ENCODE data around the gene CYTH2. TPM values are rescaled to one million over a fixed set of nuclear protein-coding genes. Genes with fewer than 3 reads are reported as not detected.

Gene CYTH2
- total and polyA plus RNA-seq, 4 experiments from 2014 or later: 30.1 to 89.0 (median 53.1) TPM

- H3K27ac ChIP-seq (ENCODE audit: low read depth, low read length): peak overlapping the region; percentile 83
- peak overlapping the region; percentile 75 to 85 for H3K4me3 ChIP-seq (ENCODE audit: low read length in 2 of 2)
- intact Hi-C loops (cut with micrococcal nuclease): loop anchor here (1.0 to 5.0 kb wide), 9 partner anchors 24 to 1321 kb away; partner anchors contain the start of genes CYTH2, KDELR1, LMTK3 and SYNGR4
- Mint-ChIP-seq H3K27ac (peak overlapping the region; percentile 88 to 98 (median 94)), H3K27me3 (peaks cover 10 to 17% of the 10 kb centered on the region in 2 donors), H3K36me3 (peaks cover 22 to 31% of the 10 kb centered on the region in 2 donors), H3K9me3 (peaks cover 0 to 2% (median 0%) of the 10 kb centered on the region in 8 donors), H3K4me3 (peak overlapping the region; percentile 86 to 94 (median 90)), H3K4me1 (peaks cover 19 to 48% (median 32%) of the 10 kb centered on the region in 4 donors)
- H3K9me3 ChIP-seq (ENCODE audit: control insufficient read depth in 1 of 2, low read length in 2 of 2): no peaks in the 10 kb centered on the region
- CTCF ChIA-PET (ENCODE audit: partially characterized antibody): interaction anchor here (1.5 kb wide), 1 partner anchor 131 kb away, joined by 3 read pairs; no protein-coding TSS in a partner anchor
- POLR2A ChIA-PET (ENCODE audit: partially characterized antibody): interaction anchor here (0.9 to 2.3 kb wide), 8 partner anchors 23 to 125 kb away, joined by 3 to 7 read pairs (median 4); partner anchors contain the start of genes SYNGR4 and TMEM143
- no peak for DNase-seq
- H3K27me3 ChIP-seq (ENCODE audit: insufficient read depth, low read length): no peaks in the 10 kb centered on the region
- H3K4me1 ChIP-seq (ENCODE audit: insufficient read depth, low read length): peaks cover 25% of the 10 kb centered on the region
- peaks cover 17% of the 10 kb centered on the region for H3K36me3 ChIP-seq (ENCODE audit: insufficient read depth, low read length)
Observed at GRCh38 chr19:48445256-48445605, 23.9 kb upstream of the CYTH2 start.

DNA sequence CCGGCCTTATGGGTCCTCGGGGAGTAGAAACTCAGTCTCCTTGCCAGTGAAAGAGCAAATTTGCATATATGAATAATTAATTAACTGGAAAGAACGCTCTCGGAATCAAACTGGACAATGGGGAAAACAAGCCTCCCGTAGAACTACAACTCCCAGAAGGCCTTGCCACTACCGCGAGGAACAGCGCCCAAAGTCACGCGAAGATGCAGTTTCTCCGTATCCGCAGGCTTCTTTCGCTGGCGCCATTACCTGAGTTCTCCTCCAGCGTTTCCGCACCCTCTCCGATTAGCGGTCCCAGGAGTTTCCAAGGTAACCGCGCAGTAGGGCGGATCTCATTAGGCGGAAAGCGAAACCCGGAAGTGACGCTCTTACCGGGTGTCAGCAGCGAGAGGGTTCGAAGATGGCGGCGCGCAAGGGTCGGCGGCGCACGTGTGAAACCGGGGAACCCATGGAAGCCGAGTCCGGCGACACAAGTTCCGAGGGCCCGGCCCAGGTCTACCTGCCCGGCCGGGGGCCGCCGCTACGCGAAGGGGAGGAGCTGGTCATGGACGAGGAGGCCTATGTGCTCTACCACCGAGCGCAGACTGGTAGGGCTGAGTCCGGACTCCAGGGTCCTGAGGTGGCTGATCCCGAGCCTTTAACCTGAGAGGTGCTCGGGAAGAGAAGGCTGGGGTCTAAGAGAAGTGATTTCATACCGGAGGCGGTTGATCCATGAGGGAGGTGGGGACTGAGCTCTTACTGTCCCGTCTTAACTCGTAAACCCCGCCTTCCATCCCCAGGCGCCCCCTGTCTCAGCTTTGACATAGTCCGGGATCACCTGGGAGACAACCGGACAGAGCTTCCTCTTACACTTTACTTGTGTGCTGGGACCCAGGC, 23.3 kb upstream of the CYTH2 start, which contains the start of gene GRWD1:
TSS of gene GRWD1 (plus strand) at position 378 of the 876 bp plus-strand sequence. CDS start at position 401, 23 bp downstream.
- Histone ChIP-seq H3K4me1 (ENCODE audit: insufficient read depth, low read length) (peaks cover 25% of the 10 kb centered on the region), H3K27ac (ENCODE audit: low read depth, low read length) (peak within 1 kb of the TSS; percentile 83), H3K36me3 (ENCODE audit: insufficient read depth, low read length) (peaks cover 24% of the 10 kb centered on the region), H3K9me3 (ENCODE audit: control insufficient read depth in 1 of 2, low read length in 2 of 2) (no peaks in the 10 kb centered on the region), H3K4me3 (ENCODE audit: low read length in 2 of 2) (peak within 1 kb of the TSS; percentile 75 to 85), H3K27me3 (ENCODE audit: insufficient read depth, low read length) (no peaks in the 10 kb centered on the region)
- ChIA-PET CTCF (ENCODE audit: partially characterized antibody) (interaction anchor here (0.8 to 1.5 kb wide), 2 partner anchors 132 to 548 kb away, joined by 3 read pairs; partner anchors contain the start of genes GYS1 and RUVBL2), POLR2A (ENCODE audit: partially characterized antibody) (interaction anchor here (0.8 to 2.3 kb wide), 12 partner anchors 22 to 126 kb away, joined by 3 to 7 read pairs (median 3); partner anchors contain the start of genes SYNGR4 and TMEM143)
- peaks cover 10 to 17% of the 10 kb centered on the region in 2 donors for H3K27me3 Mint-ChIP-seq
- H3K4me1 Mint-ChIP-seq: peaks cover 19 to 48% (median 32%) of the 10 kb centered on the region in 4 donors
- peak within 1 kb of the TSS; percentile 88 to 98 (median 94) for H3K27ac Mint-ChIP-seq
- H3K4me3 Mint-ChIP-seq: peak within 1 kb of the TSS; percentile 86 to 94 (median 90)
- intact Hi-C loops (cut with micrococcal nuclease): loop anchor here (1.0 to 5.0 kb wide), 9 partner anchors 23 to 1320 kb away; partner anchors contain the start of genes CYTH2, KDELR1, LMTK3 and SYNGR4
- H3K9me3 Mint-ChIP-seq: peaks cover 0 to 2% (median 0%) of the 10 kb centered on the region in 8 donors
- H3K36me3 Mint-ChIP-seq: peaks cover 25 to 34% of the 10 kb centered on the region in 2 donors
- DNase-seq: peak; percentile 91 to 99 (median 96)

DNA sequence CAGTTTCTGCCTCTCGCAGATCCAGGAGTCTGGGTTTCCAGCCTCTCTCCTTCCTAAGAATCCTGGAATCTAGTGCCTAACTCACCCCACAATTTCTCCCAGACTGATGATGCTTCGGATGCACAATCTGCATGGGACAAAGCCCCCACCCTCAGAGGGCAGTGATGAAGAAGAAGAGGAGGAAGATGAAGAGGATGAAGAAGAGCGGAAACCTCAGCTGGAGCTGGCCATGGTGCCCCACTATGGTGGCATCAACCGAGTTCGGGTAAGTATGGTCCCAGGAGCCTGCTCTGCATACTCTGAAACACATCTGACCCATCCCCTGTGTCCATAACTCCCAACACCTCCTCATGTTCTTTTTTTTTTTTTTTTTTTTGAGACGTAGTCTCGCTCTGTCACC, 22.6 kb upstream of the CYTH2 start:
- Mint-ChIP-seq H3K4me3 (peak overlapping the region; percentile 86 to 94 (median 90)), H3K9me3 (peaks cover 0 to 2% (median 0%) of the 10 kb centered on the region in 8 donors), H3K4me1 (peaks cover 19 to 45% (median 32%) of the 10 kb centered on the region in 4 donors), H3K36me3 (peaks cover 33 to 42% of the 10 kb centered on the region in 2 donors), H3K27ac (peak overlapping the region in 6 of 7 donors; percentile 66 to 98 (median 90)), H3K27me3 (peaks cover 6 to 14% of the 10 kb centered on the region in 2 donors)
- H3K9me3 ChIP-seq (ENCODE audit: control insufficient read depth in 1 of 2, low read length in 2 of 2): no peaks in the 10 kb centered on the region
- peaks cover 25% of the 10 kb centered on the region for H3K4me1 ChIP-seq (ENCODE audit: insufficient read depth, low read length)
- H3K27ac ChIP-seq (ENCODE audit: low read depth, low read length): peak overlapping the region; percentile 83
- H3K36me3 ChIP-seq (ENCODE audit: insufficient read depth, low read length): peaks cover 31% of the 10 kb centered on the region
- H3K4me3 ChIP-seq (ENCODE audit: low read length in 2 of 2): peak overlapping the region; percentile 75 to 85
- no peaks in the 10 kb centered on the region for H3K27me3 ChIP-seq (ENCODE audit: insufficient read depth, low read length)
- CTCF ChIA-PET (ENCODE audit: partially characterized antibody): interaction anchor here (0.8 kb wide), 1 partner anchor 547 kb away, joined by 3 read pairs; the partner anchor contains the start of genes GYS1 and RUVBL2
- POLR2A ChIA-PET (ENCODE audit: partially characterized antibody): interaction anchor here (0.8 to 1.0 kb wide), 5 partner anchors 21 to 83 kb away, joined by 3 read pairs; partner anchors contain the start of gene TMEM143
- intact Hi-C loops (cut with micrococcal nuclease): loop anchor here (5.0 kb wide), 1 partner anchor 66 kb away; the partner anchor contains the start of gene LMTK3
- no peak for DNase-seq

DNA sequence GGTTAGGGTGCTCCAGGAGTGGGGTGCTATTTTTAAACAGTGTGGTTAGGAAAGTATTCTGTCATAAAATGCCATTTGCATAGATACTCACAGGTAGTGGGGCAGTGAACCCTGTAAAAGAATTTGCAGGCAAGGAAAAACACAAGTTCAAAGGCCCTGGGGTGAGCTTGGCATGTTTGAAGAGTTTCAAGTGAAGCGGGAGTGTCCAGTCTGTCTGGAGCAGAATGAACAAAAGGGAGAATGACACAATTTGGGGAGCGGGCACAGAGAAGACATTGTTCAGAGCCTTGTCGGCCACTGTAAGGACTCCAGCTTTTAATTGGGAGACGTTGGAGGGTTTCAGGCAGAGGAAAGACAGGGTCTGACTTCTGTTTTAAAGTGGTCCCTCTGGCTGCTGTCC, 20.6 kb upstream of the CYTH2 start:
- H3K36me3 Mint-ChIP-seq: peaks cover 39 to 55% of the 10 kb centered on the region in 2 donors
- peaks cover 45% of the 10 kb centered on the region for H3K36me3 ChIP-seq (ENCODE audit: insufficient read depth, low read length)
- POLR2A ChIA-PET (ENCODE audit: partially characterized antibody): no interaction called here
- H3K4me3 ChIP-seq (ENCODE audit: low read length in 2 of 2): no peak overlapping the region
- peak overlapping the region in 3 of 7 donors; percentile 50 to 62 (median 54) for H3K27ac Mint-ChIP-seq
- peaks cover 0 to 2% (median 0%) of the 10 kb centered on the region in 8 donors for H3K9me3 Mint-ChIP-seq
- peak overlapping the region in 1 of 8 donors; percentile 31 for H3K4me3 Mint-ChIP-seq
- H3K27ac ChIP-seq (ENCODE audit: low read depth, low read length): no peak overlapping the region
- no peak for DNase-seq
- peaks cover 19 to 39% (median 32%) of the 10 kb centered on the region in 4 donors for H3K4me1 Mint-ChIP-seq
- H3K4me1 ChIP-seq (ENCODE audit: insufficient read depth, low read length): peaks cover 25% of the 10 kb centered on the region
- CTCF ChIA-PET (ENCODE audit: partially characterized antibody): interaction anchor here (1.2 to 1.5 kb wide), 3 partner anchors 32 to 160 kb away, joined by 3 to 5 read pairs (median 3); partner anchors contain the start of gene KDELR1
- intact Hi-C loops (cut with micrococcal nuclease): loop anchor here (5.0 kb wide), 1 partner anchor 64 kb away; the partner anchor contains the start of gene LMTK3
- H3K27me3 ChIP-seq (ENCODE audit: insufficient read depth, low read length): no peaks in the 10 kb centered on the region
- peaks cover 0 to 7% of the 10 kb centered on the region in 2 donors for H3K27me3 Mint-ChIP-seq
- no peaks in the 10 kb centered on the region for H3K9me3 ChIP-seq (ENCODE audit: control insufficient read depth in 1 of 2, low read length in 2 of 2)

DNA sequence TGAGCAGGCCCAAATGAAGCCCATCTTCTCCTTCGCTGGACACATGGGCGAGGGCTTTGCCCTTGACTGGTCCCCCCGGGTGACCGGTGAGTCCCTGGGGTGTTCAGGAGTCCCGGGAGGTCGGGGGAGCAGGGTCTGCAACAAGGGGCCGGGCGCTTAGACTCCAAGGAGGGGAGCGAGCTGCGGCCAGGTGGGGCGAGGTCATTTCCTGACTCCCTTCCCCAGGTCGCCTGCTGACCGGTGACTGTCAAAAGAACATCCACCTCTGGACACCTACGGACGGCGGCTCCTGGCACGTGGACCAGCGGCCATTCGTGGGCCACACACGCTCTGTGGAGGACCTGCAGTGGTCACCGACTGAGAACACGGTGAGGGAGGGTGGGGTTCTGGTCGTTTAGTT, 18.7 kb upstream of the CYTH2 start:
- Mint-ChIP-seq H3K4me3 (no peak overlapping the region), H3K27me3 (no peaks in the 10 kb centered on the region), H3K9me3 (no peaks in the 10 kb centered on the region), H3K27ac (no peak overlapping the region), H3K36me3 (peaks cover 45 to 59% of the 10 kb centered on the region in 2 donors), H3K4me1 (peaks cover 11 to 30% (median 21%) of the 10 kb centered on the region in 4 donors)
- ChIA-PET POLR2A (ENCODE audit: partially characterized antibody) (no interaction called here), CTCF (ENCODE audit: partially characterized antibody) (no interaction called here)
- H3K4me1 ChIP-seq (ENCODE audit: insufficient read depth, low read length): peaks cover 8% of the 10 kb centered on the region
- DNase-seq: no peak
- H3K9me3 ChIP-seq (ENCODE audit: control insufficient read depth in 1 of 2, low read length in 2 of 2): no peaks in the 10 kb centered on the region
- H3K27me3 ChIP-seq (ENCODE audit: insufficient read depth, low read length): no peaks in the 10 kb centered on the region
- H3K27ac ChIP-seq (ENCODE audit: low read depth, low read length): no peak overlapping the region
- H3K36me3 ChIP-seq (ENCODE audit: insufficient read depth, low read length): peaks cover 45% of the 10 kb centered on the region
- H3K4me3 ChIP-seq (ENCODE audit: low read length in 2 of 2): no peak overlapping the region
- intact Hi-C loops (cut with micrococcal nuclease): no loop called here

DNA sequence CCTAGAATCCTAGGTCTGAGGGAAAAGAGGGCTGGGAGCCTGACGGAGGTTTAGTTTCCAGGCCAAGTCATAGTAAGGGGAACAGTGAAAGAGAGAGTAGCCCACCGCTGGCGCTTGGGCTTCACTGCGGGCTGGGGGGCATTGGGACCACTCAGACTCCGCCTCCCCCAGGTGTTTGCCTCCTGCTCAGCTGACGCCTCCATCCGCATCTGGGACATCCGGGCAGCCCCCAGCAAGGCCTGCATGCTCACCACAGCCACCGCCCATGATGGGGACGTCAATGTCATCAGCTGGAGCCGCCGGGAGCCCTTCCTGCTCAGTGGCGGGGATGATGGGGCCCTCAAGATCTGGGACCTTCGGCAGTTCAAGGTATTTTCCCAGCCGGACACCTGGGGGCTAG, 18.3 kb upstream of the CYTH2 start:
- no peaks in the 10 kb centered on the region for H3K9me3 Mint-ChIP-seq
- ChIA-PET CTCF (ENCODE audit: partially characterized antibody) (no interaction called here), POLR2A (ENCODE audit: partially characterized antibody) (interaction anchor here (1.0 kb wide), 1 partner anchor 1141 kb away, joined by 5 read pairs; no protein-coding TSS in a partner anchor)
- no peak overlapping the region for H3K27ac ChIP-seq (ENCODE audit: low read depth, low read length)
- H3K4me3 Mint-ChIP-seq: no peak overlapping the region
- DNase-seq: no peak
- no peaks in the 10 kb centered on the region for H3K27me3 Mint-ChIP-seq
- peaks cover 8 to 26% (median 19%) of the 10 kb centered on the region in 4 donors for H3K4me1 Mint-ChIP-seq
- H3K27ac Mint-ChIP-seq: no peak overlapping the region
- no peaks in the 10 kb centered on the region for H3K9me3 ChIP-seq (ENCODE audit: control insufficient read depth in 1 of 2, low read length in 2 of 2)
- H3K4me1 ChIP-seq (ENCODE audit: insufficient read depth, low read length): peaks cover 8% of the 10 kb centered on the region
- H3K4me3 ChIP-seq (ENCODE audit: low read length in 2 of 2): no peak overlapping the region
- intact Hi-C loops (cut with micrococcal nuclease): no loop called here
- peaks cover 44 to 55% of the 10 kb centered on the region in 2 donors for H3K36me3 Mint-ChIP-seq
- H3K27me3 ChIP-seq (ENCODE audit: insufficient read depth, low read length): no peaks in the 10 kb centered on the region
- H3K36me3 ChIP-seq (ENCODE audit: insufficient read depth, low read length): peaks cover 49% of the 10 kb centered on the region

Data from CD4-positive, alpha-beta memory T cell (primary cell).